Suprapubic skin (tissue), 4 donors: ENCODE measurements around the gene DIABLO. TPM values are rescaled to one million over a fixed set of nuclear protein-coding genes. Genes with fewer than 3 reads are reported as not detected.
A peak's percentile ranks its signal among the peaks of the same experiment; 100 is the strongest.
"Not testable (repeated sequence)": the region's sequence is repeated elsewhere in the genome, so short reads cannot be mapped to it uniquely, and the experiment has no call there.

Experiments
- DNase-seq, 2 donors: peaks; one replicate each; pipeline ENCODE4 v3.0.0-alpha.2; 2019; ENCODE audit warnings: low spot score in 2 of 2
- H3K27ac ChIP-seq: fragments of 200-600 bp; sonication (generic); one replicate; pipeline ENCODE4 v1.5.1; 2019
- H3K27me3 ChIP-seq: fragments of 200-600 bp; sonication (generic); one replicate; pipeline ENCODE4 v1.5.1; 2019
- H3K36me3 ChIP-seq: fragments of 200-600 bp; sonication (generic); one replicate; pipeline ENCODE4 v1.5.1; 2019
- H3K4me1 ChIP-seq: fragments of 200-600 bp; sonication (generic); one replicate; pipeline ENCODE4 v1.5.1; 2019
- H3K4me3 ChIP-seq: fragments of 200-600 bp; sonication (generic); one replicate; pipeline ENCODE4 v1.5.1; 2019; ENCODE audit warnings: mild to moderate bottlenecking
- H3K9me3 ChIP-seq: fragments of 200-600 bp; sonication (generic); one replicate; pipeline ENCODE4 v1.5.1; 2019
- EP300 ChIP-seq: sonication (generic); formaldehyde crosslinking; IDR thresholded peaks from one replicate; pipeline ENCODE4 v1.6.1; 2017; ENCODE audit warnings: antibody characterized with exemption
- POLR2A ChIP-seq, 2 donors: fragments of 450-650 bp; IDR thresholded peaks; one replicate each; pipeline ENCODE4 v1.6.1; 2017; ENCODE audit warnings: antibody characterized with exemption in 2 of 2, mild to moderate bottlenecking in 2 of 2, moderate library complexity in 2 of 2
- POLR2AphosphoS5 ChIP-seq, 3 donors: sonication (generic); formaldehyde crosslinking; IDR thresholded peaks; one replicate each; pipeline ENCODE4 v1.6.1; 2017; ENCODE audit warnings: antibody characterized with exemption in 3 of 3
- WGBS: methylation state at CpG from one replicate; pipeline ENCODE4 v1.1.5; 2018; 5-methylcytosine and 5-hydroxymethylcytosine counted together
- total RNA-seq, 4 donors: library from RNA; depleted of rRNA; stranded (reverse); fragments of >200 nt; gene quantifications; one replicate each; pipeline ENCODE4 v1.1.0, GENCODE V29; 2016
- TF ChIP-seq, protein P1 (sequence below), 2 donors: fragments of 200-600 bp in 1 of 2; fragments of 450-650 bp in 1 of 2; sonication (generic) in 1 of 2; IDR thresholded peaks; one replicate each; pipeline ENCODE4 v1.5.1; 2016 to 2019; ENCODE audit warnings: antibody characterized with exemption in 2 of 2, mild to moderate bottlenecking in 1 of 2, moderate library complexity in 1 of 2

Gene DIABLO
- total RNA-seq = 10 to 100 TPM; 33.3 to 58.3 (median 53.3) TPM

DNA sequence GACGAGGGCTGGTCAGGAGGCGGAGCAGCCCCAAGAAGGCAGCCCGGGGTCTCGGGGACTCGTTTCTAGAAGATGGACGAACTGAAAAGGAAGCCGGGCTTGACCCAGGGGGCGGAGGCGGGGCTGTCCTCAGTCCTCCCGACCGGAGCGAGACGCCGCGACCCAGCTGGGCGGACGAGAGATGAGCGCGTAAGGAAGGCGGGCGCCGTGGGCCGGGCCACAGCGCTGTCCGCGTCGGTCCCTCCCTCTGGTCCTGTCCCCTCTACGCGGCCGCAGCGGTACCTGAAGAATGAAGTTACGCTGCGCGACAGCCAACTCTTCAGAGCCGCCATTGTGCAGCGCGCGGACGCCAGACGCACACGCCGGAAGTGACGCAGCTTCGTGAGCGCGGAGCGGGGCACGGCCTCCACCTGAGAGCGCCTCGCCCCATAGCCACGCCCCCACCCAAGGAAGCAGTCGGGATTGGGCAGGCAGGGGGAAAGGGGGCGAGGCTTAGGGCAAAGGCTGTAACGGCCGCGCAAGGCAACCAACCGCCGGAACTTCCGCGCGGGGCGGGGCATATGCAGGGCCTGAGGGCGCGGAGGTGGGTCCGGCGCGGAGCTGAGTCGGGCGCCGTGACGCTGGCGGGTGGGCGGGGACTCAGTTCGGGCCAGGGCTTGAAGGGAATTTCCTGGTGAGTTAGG, at the start of gene DIABLO:
TSS of gene DIABLO (minus strand) at position 370 of the 683 bp plus-strand sequence. CDS start at position 332, 38 bp downstream.
- Histone ChIP-seq H3K27ac (peak within 1 kb of the TSS; percentile 97), H3K36me3 (peaks cover 26% of the 10 kb centered on the region), H3K4me1 (peaks cover 23% of the 10 kb centered on the region), H3K27me3 (no peaks in the 10 kb centered on the region), H3K4me3 (peak within 1 kb of the TSS; percentile 93), H3K9me3 (no peaks in the 10 kb centered on the region)
- peak; percentile 100 for DNase-seq
- TF ChIP-seq EP300 (no peak), POLR2AphosphoS5 (IDR thresholded peaks at IDR 0.05) (peak; percentile 92 to 99 (median 94)), POLR2A (IDR thresholded peaks at IDR 0.05) (peak; percentile 89 to 95)
- TF ChIP-seq, protein P1, sequence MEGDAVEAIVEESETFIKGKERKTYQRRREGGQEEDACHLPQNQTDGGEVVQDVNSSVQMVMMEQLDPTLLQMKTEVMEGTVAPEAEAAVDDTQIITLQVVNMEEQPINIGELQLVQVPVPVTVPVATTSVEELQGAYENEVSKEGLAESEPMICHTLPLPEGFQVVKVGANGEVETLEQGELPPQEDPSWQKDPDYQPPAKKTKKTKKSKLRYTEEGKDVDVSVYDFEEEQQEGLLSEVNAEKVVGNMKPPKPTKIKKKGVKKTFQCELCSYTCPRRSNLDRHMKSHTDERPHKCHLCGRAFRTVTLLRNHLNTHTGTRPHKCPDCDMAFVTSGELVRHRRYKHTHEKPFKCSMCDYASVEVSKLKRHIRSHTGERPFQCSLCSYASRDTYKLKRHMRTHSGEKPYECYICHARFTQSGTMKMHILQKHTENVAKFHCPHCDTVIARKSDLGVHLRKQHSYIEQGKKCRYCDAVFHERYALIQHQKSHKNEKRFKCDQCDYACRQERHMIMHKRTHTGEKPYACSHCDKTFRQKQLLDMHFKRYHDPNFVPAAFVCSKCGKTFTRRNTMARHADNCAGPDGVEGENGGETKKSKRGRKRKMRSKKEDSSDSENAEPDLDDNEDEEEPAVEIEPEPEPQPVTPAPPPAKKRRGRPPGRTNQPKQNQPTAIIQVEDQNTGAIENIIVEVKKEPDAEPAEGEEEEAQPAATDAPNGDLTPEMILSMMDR (IDR thresholded peaks at IDR 0.05) = no peak
- WGBS = no CpG with 5 or more reads among the region's 74 CpGs

GRCh38 chr12:122275459-122275858, 49.6 kb upstream of the DIABLO start:
- DNase-seq = no peak
- no peaks in the 10 kb centered on the region for H3K4me1 ChIP-seq
- H3K9me3 ChIP-seq = no peaks in the 10 kb centered on the region
- H3K27ac ChIP-seq = no peak overlapping the region
- 83% methylated on average over 8 of the region's 8 CpGs for WGBS
- peaks cover 76% of the 10 kb centered on the region for H3K36me3 ChIP-seq
- no peak overlapping the region for H3K4me3 ChIP-seq
- TF ChIP-seq, protein P1 (IDR thresholded peaks at IDR 0.05) = no peak
- H3K27me3 ChIP-seq = no peaks in the 10 kb centered on the region

GRCh38 chr12:122266230-122266901, 40.5 kb upstream of the DIABLO start, which contains the start of gene VPS33A:
Gene VPS33A (minus strand): TSS chr12:122266494. CDS start chr12:122266408, 86 bp downstream.
- 1% methylated on average over 18 of the region's 56 CpGs for WGBS
- TF ChIP-seq EP300 = no peak
- TF ChIP-seq POLR2AphosphoS5 (IDR thresholded peaks at IDR 0.05) = peak; percentile 79 to 99 (median 97)
- TF ChIP-seq, protein P1 (IDR thresholded peaks at IDR 0.05) = no peak
- TF ChIP-seq POLR2A (IDR thresholded peaks at IDR 0.05) = peak in 1 of 2 donors; percentile 52

DNA sequence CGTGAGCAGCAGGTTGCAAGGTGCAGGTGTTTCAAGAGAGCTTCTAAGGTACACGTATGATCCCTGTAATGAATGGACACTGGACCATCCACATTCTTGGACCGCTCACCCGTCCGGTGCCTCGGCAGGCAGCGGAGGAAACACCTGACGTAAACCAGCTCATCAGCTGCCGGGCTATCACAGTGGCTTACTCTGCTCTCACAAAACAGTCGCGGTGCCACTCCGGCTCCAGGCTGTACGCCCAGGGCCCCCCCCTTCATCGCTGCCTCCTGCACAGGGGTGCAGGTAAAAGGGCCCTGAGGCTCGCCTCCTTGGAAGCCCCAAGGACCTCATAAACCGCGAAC, 40.0 kb upstream of the DIABLO start:
- H3K4me1 ChIP-seq = peaks cover 17% of the 10 kb centered on the region
- peak overlapping the region; percentile 78 for H3K27ac ChIP-seq
- peaks cover 28% of the 10 kb centered on the region for H3K36me3 ChIP-seq
- peak overlapping the region; percentile 58 for H3K4me3 ChIP-seq
- H3K27me3 ChIP-seq = no peaks in the 10 kb centered on the region
- no peak for DNase-seq
- WGBS = under 1% methylated on average over 7 of the region's 17 CpGs
- TF ChIP-seq POLR2AphosphoS5 (IDR thresholded peaks at IDR 0.05) (no peak), POLR2A (IDR thresholded peaks at IDR 0.05) (no peak), EP300 (no peak)
- TF ChIP-seq, protein P1 (IDR thresholded peaks at IDR 0.05) = no peak
- H3K9me3 ChIP-seq = no peaks in the 10 kb centered on the region

More at GRCh38 chr12:122266230-122266901, 40.5 kb upstream of the DIABLO start, which contains the start of gene VPS33A:
- Histone ChIP-seq H3K36me3 (peaks cover 24% of the 10 kb centered on the region), H3K9me3 (no peaks in the 10 kb centered on the region), H3K4me3 (peak within 1 kb of the TSS; percentile 58), H3K27me3 (no peaks in the 10 kb centered on the region), H3K27ac (peak within 1 kb of the TSS; percentile 78), H3K4me1 (peaks cover 17% of the 10 kb centered on the region)
- peak; percentile 98 for DNase-seq

DNA sequence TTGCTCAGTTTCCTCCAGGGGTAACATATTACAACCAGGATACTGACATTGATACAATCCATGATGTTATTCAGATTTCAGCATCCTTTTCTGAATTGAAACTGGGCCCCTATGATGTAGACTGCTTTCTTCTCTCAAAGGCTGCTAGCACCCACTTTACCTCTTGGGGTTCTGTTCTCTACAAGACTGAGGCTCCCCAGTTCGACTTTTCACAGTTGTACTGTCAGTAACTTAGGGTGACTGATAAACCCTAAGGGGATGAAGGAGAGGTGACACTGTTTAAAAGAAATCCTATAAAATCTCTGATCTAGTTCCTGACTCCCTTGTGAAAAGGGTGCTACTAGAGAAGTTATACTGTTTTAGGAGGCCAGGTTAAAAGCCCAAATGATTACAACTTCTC, 39.6 kb upstream of the DIABLO start:
- WGBS = 19% methylated on average over 1 of the region's 1 CpG
- TF ChIP-seq POLR2AphosphoS5 (IDR thresholded peaks at IDR 0.05) (no peak), EP300 (no peak), POLR2A (IDR thresholded peaks at IDR 0.05) (no peak)
- TF ChIP-seq, protein P1 (IDR thresholded peaks at IDR 0.05) = no peak
- H3K27me3 ChIP-seq = no peaks in the 10 kb centered on the region
- H3K4me1 ChIP-seq = peaks cover 17% of the 10 kb centered on the region
- no peaks in the 10 kb centered on the region for H3K9me3 ChIP-seq
- peak overlapping the region; percentile 78 for H3K27ac ChIP-seq
- no peak for DNase-seq
- peak overlapping the region; percentile 58 for H3K4me3 ChIP-seq
- H3K36me3 ChIP-seq = peaks cover 30% of the 10 kb centered on the region

DNA sequence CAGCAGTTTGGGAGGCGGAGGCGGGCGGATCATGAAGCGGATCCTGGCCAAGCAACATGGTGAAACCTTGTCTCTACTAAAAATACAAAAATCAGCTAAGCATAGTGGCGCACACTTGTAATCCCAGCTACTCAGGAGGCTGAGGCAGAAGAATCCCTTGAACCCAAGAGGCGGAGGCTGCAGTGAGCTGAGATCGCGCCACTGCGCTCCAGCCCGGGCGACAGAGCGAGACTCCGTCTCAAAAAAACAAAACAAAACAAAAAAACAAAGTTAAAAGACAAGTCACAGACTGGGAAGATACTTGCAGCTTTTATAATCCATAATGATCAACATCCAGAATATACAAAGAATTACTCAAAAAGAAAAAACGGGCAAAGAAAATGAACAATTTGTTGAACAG, 34.9 kb upstream of the DIABLO start:
- 89% methylated on average over 14 of the region's 14 CpGs for WGBS
- H3K4me3 ChIP-seq, H3K9me3 ChIP-seq, H3K27ac ChIP-seq, DNase-seq, H3K27me3 ChIP-seq, H3K4me1 ChIP-seq: not testable (repeated sequence)
- H3K36me3 ChIP-seq = peaks cover 77% of the 10 kb centered on the region

DNA sequence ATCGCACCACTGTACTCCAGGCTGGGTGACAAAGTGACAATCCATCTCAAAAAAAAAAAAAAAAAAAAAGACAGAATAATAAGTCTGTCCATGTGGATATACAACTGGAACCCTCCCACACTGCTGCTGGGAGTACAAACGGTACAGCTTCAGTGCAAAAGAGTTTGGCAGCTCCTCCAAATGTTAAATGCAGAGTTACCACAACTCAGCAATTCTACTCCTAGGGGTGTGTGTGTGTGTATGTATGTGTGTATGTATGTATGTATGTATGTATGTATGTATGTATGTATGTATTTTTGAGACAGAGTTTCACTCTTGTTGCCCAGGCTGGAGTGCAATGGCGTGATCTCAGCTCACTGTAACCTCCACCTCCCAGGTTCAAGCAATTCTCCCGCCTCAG, 33.1 kb upstream of the DIABLO start:
- H3K36me3 ChIP-seq = peaks cover 78% of the 10 kb centered on the region
- 84% methylated on average over 4 of the region's 4 CpGs for WGBS
- not testable (repeated sequence) for H3K9me3 ChIP-seq, H3K4me1 ChIP-seq, H3K4me3 ChIP-seq, H3K27me3 ChIP-seq, H3K27ac ChIP-seq, DNase-seq

DNA sequence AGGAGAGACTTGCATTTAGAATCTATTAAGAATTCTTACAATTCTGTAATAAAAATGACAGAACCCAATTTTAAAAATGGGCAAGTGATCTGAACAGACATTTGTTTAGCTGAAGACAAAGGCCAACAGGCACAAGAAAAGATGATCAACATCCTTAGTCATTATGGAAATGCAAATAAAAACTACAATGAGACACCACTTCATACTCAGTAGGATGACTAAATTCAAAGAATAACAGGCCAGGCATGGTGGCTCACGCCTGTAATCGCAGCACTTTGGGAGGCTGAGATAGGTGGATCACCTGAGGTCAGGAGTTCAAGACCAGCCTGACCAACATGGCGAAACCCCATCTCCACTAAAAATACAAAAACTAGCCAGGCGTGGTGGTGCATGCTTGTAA, 32.6 kb upstream of the DIABLO start:
- DNase-seq, H3K4me1 ChIP-seq, H3K27me3 ChIP-seq, H3K9me3 ChIP-seq, H3K27ac ChIP-seq, H3K4me3 ChIP-seq: not testable (repeated sequence)
- H3K36me3 ChIP-seq = peaks cover 80% of the 10 kb centered on the region
- WGBS = 100% methylated on average over 4 of the region's 4 CpGs
